Colonic mucosa (tissue), 4 donors: ENCODE data around the gene MORN1. TPM values are rescaled to one million over a fixed set of nuclear protein-coding genes. Genes with fewer than 3 reads are reported as not detected.

Source experiments
- DNase-seq: peaks from one replicate; pipeline ENCODE4 v3.0.0-alpha.2; 2020
- H3K27ac ChIP-seq: fragments of 200-600 bp; one replicate; pipeline ENCODE4 v1.8.0; 2021
- H3K27me3 ChIP-seq: fragments of 200-600 bp; one replicate; pipeline ENCODE4 v1.8.0; 2021
- H3K36me3 ChIP-seq: fragments of 200-600 bp; one replicate; pipeline ENCODE4 v1.8.0; 2021
- H3K4me1 ChIP-seq: fragments of 200-600 bp; one replicate; pipeline ENCODE4 v1.8.0; 2021; ENCODE audit warnings: mild to moderate bottlenecking
- H3K4me3 ChIP-seq: fragments of 200-600 bp; one replicate; pipeline ENCODE4 v1.8.0; 2021
- H3K9ac ChIP-seq, 2 donors: one replicate each; pipeline ENCODE4 v1.7.0; 2013; ENCODE audit warnings: control low read depth in 2 of 2, low read depth in 2 of 2, low read length in 2 of 2
- H3K9me3 ChIP-seq: fragments of 200-600 bp; one replicate; pipeline ENCODE4 v1.8.0; 2021
- intact Hi-C: fragments of 100-400 bp; cut with DNase I; formaldehyde crosslinking; loops from one replicate; pipeline ENCODE4 v1.14.1; 2022
- total RNA-seq, 2 donors: library from RNA; stranded (reverse); fragmentation: NEBNext Ultra II Directional in 1 of 2; extraction: Animal tissue kit (Norgen Biotek cat#: 25700) in 1 of 2; gene quantifications; one replicate each; pipeline ENCODE4 v1.2.1, GENCODE V29; 2021
- TF ChIP-seq, protein P1 (sequence below): fragments of 200-600 bp; IDR thresholded peaks from one replicate; pipeline ENCODE4 v1.8.0; 2022; ENCODE audit warnings: antibody characterized with exemption, mild to moderate bottlenecking
- donor health status: healthy.
- donor health status: DM: no; HTN: no; CAD: no.
- donor health status: DM: no; HTN: no; CAD: no.

Gene MORN1
- total RNA-seq, 2 donors from 2014 or later, result 11.3 to 18.9 TPM

DNA sequence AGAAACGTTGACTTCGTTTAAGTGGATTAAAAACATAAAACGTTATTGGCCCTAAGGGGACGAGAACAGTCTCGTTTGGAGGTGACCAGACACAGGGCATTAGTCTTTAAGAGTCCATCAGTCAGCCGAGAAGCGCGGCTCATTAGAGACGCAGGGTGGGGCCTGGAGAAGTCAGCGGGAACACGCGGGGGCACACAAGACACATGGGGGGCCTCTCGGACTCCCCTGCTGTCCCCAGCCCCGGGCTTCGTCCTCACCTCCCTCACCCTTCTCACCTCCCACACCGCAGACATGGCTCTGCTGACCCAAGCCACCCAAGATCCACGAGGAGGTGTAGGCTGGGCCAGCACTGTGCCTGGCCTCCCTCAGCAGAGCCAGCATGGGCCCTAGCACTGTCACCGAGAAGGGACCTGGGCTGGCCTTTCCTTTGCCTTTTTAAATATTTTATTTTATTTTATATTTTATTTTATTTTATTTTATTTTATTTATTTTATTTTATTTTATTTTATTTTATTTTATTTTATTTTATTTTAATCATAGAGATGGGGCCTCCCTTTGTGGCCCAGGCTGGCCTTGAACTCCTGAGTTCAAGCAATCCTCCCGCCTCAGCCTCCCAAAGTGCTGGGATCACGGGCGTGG lies 48.9 kb downstream of the MORN1 start:
- intact Hi-C loops, result no loop called here
- Histone ChIP-seq H3K4me3 (no peak overlapping the region), H3K4me1 (no peaks in the 10 kb centered on the region), H3K9me3 (no peaks in the 10 kb centered on the region), H3K27me3 (no peaks in the 10 kb centered on the region), H3K9ac (no peak overlapping the region), H3K36me3 (no peaks in the 10 kb centered on the region), H3K27ac (no peak overlapping the region)
- TF ChIP-seq, protein P1, sequence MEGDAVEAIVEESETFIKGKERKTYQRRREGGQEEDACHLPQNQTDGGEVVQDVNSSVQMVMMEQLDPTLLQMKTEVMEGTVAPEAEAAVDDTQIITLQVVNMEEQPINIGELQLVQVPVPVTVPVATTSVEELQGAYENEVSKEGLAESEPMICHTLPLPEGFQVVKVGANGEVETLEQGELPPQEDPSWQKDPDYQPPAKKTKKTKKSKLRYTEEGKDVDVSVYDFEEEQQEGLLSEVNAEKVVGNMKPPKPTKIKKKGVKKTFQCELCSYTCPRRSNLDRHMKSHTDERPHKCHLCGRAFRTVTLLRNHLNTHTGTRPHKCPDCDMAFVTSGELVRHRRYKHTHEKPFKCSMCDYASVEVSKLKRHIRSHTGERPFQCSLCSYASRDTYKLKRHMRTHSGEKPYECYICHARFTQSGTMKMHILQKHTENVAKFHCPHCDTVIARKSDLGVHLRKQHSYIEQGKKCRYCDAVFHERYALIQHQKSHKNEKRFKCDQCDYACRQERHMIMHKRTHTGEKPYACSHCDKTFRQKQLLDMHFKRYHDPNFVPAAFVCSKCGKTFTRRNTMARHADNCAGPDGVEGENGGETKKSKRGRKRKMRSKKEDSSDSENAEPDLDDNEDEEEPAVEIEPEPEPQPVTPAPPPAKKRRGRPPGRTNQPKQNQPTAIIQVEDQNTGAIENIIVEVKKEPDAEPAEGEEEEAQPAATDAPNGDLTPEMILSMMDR, result no peak
- no peak for DNase-seq

DNA sequence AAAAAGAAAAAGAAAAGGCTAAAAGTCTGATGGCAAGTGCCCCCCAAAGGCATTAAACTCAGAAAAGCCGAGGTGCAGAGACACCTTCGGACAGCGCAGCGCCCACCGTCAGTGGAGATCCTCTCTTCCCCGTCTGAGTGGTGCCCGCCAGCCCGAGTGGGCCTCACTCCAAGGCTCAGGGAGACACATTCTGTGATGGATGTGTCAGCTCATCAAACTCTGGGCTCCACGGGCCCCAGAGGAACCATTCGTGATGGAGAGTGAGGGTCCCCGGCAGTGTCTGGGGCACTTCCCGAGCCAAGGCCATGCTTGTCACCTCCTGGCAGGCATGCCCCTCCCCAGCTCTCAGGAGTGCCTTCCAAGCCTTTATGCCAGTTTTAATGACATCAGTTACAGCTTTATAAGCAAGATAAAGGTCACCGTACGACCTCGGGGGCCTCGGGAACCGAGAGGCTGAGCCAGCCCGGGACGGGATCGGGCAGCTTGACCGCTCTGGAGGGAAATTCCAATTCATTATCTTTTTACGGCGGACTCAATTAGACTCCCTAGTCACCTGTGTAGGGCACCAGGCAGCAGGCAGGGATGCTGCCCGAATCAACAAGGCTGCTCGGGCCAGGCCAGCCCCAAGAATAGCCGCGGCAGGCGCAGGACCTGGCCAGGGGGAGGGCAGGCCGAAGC lies 49.5 kb downstream of the MORN1 start:
- H3K9me3 ChIP-seq, result no peaks in the 10 kb centered on the region
- H3K4me3 ChIP-seq, result no peak overlapping the region
- no peak overlapping the region for H3K9ac ChIP-seq
- H3K27ac ChIP-seq, result no peak overlapping the region
- no peak for DNase-seq
- TF ChIP-seq, protein P1, result no peak
- no peaks in the 10 kb centered on the region for H3K36me3 ChIP-seq
- no peaks in the 10 kb centered on the region for H3K4me1 ChIP-seq
- intact Hi-C loops, result no loop called here
- no peaks in the 10 kb centered on the region for H3K27me3 ChIP-seq

DNA sequence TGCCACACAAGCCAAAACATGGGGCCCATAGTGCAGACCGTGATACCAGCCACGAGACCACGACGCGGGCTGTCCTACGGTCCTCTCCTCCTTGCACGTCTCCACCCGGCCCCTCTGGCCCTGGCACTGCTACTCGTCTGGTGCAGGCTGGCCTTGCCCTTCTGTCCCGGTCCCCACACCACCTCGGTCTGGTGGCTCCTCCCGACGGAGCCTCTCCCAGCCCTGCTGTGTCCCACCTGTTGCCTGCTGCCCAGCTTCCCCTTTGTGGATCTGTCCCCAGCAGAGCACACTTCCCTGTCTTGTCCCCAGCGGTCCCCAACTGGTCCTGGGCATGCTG lies 50.5 kb downstream of the MORN1 start:
- H3K9ac ChIP-seq, result no peak overlapping the region
- intact Hi-C loops, result no loop called here

DNA sequence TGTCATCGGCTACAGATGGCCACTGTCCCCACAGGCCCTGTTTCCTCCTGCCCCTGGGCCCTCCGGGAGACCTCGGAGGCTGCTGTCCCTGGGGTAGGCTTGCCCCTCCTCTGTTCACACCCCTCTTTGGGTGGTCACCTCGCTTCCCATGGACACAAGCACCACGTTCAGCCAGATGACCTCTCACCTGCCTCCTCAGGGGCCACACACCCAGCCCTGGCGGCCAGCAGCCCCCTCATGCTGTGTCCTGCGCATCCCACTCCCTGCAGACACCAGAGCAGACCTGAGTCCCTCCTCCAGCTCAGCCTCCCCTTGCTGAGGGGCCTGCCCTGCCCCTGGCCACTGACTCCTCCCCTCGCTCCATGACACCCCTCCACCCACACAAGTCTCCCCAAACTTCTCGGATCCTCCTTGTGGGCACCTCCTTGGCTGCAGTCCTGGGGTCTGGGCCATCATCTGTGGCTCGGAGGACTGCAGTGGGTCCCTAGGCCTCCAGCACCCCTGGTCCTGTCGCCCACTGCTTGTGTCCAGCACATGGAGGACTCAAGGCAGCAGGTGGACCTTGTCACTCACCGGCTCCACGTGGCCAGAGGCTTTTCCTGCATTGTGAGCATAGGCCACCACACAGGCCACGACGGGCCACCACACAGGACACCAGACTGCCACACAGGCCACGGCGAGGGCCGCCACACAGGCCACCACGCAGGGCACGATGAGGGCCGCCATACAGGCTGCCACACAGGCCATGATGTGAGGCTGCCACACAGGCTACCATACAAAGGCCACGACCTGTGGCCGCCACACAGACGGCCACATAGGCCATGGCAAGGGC lies 51.1 kb downstream of the MORN1 start:
- Histone ChIP-seq H3K36me3 (no peaks in the 10 kb centered on the region), H3K4me1 (no peaks in the 10 kb centered on the region), H3K9me3 (no peaks in the 10 kb centered on the region), H3K27ac (no peak overlapping the region), H3K9ac (no peak overlapping the region), H3K4me3 (no peak overlapping the region), H3K27me3 (no peaks in the 10 kb centered on the region)
- TF ChIP-seq, protein P1, result no peak
- intact Hi-C loops, result no loop called here
- no peak for DNase-seq

More for the DNA sequence above, 50.5 kb downstream of the MORN1 start:
- no peak for DNase-seq
- Histone ChIP-seq H3K27me3 (no peaks in the 10 kb centered on the region), H3K4me1 (no peaks in the 10 kb centered on the region), H3K27ac (no peak overlapping the region), H3K4me3 (no peak overlapping the region), H3K9me3 (no peaks in the 10 kb centered on the region), H3K36me3 (no peaks in the 10 kb centered on the region)
- TF ChIP-seq, protein P1, result no peak

DNA sequence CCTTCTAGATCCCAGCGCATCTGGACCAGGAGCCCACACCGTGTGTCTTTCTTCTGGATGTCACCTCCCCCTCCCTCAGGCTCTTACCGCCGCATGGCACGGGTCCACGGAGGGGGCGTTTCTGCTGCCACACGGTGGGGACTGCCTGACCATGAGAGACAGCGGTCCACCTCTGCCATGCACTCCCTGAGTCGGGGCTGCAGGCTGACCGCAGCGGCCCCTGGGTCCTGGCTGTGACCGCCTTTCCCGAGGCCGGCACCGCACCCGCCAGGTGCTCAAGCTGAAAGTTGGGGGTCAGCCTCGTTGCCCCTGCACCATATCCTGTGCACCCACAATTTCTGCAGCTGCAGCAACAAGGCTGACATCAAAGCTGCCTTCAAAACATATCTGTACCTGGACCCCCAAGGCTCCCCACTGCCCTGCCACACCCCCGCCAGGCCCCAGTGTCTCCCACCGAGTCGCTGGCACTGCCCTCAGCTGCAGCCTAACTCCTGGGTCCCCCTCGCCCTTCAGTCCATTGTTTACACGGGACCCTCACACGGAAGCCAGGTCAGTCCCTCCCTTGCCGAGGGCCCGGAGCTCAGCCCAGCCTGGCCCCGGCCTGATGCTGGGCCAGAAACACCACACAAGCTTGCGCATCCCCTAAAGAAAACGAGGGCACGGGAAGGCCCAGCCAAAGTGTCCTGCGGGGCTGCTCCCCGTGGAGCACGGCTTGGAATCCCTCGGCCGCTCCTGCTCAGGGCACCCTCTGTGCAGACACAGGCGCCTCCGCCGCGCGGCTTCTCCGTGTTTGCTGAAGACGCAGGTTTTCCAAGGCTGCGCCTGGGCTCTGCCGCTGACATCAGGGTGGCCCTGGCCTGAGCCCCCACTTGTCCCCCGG lies 51.9 kb downstream of the MORN1 start:
- Histone ChIP-seq H3K9ac (no peak overlapping the region), H3K9me3 (no peaks in the 10 kb centered on the region), H3K36me3 (no peaks in the 10 kb centered on the region), H3K27ac (no peak overlapping the region), H3K27me3 (no peaks in the 10 kb centered on the region), H3K4me3 (no peak overlapping the region), H3K4me1 (no peaks in the 10 kb centered on the region)
- TF ChIP-seq, protein P1, result no peak
- intact Hi-C loops, result no loop called here
- DNase-seq, result no peak
